Hypothalamus (tissue), 51 donors: ENCODE data around the gene LRP2.
"Not testable (repeated sequence)": the region's sequence is repeated elsewhere in the genome, so short reads cannot be mapped to it uniquely, and the experiment has no call there.

ENCODE experiments used
- DNase-seq, 51 donors: peaks; one replicate each; lab custom pipeline; 2025; lab: John Stamatoyannopoulos, UW

LRP2 gene

DNA sequence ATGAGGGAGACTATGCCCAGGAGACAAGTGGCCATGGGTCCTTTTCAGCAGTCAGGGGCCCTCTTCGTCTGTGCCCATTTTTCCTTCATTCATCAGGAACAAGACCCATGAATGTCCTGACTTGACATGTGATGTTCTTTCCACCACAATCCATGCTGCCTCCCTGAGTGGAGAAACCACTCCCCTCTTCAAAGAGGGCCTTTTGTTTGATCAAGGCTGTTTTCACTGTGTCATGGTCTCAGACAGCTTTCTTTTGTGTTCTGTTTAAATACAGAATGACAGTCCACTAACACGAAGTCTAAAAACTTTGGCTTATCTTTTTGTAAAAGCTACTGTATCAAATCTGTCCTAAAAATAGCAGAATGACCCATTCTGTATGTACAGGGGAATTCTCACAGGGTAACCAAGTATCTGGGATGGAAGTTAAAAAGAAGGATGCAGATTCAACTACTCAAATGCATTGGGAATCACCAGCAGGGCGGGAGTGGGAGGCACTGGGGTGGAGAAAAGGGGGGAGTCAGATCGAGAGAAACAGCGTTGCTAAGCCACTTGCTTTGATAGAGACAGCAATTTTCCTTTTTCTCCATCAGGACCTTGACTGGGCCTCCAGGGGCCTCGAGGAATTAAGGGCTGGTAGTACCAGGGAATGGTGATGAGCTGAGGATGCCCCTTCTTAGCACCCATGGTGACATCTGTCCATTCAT lies 13.9 kb downstream of the LRP2 start:
- DNase-seq = peak in 18 of 51 donors; percentile 3 to 82 (median 22)

DNA sequence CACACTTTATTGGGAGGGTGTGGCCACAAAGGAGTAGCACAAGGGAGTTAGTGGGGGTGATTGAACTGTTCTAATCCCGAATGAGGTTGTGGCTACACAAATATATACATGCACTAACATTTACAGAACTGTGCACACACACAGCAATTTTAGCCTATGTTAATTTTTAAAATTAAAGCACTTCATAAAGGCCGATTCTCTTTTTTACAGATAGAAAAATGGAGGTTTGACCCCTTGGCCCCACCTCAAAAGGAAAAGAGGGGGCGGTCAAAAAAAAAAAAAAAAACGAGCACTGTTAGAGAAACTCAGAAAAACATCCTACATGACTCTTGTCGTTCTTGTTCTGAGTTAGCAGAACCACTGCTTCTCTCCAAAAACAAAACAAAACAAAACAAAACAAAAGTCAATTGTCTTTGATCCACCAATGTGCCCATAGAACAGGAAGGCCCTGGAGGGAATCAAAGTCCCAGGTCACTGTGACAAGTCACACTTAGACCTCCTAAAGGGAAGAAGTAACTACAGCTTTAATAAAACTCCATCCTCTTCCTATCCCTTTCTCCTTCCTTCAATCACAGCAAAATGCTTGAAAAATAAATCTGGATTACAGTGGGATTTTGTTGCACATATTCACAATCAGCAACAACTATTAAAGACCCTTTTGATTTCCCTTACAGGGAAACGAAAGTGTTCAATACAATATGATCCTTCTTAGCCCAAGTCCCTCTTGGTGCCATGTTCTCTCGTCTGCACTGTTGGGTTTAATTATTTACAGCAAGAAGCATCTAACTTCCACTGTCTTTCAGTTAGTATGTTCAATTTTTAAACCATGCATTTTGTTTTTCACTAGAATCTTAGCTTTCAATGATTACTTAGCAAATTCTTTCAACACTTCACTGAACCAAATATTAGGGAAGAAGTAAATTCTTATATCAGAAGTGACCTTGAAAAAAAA lies 16.6 kb downstream of the LRP2 start:
- peak in 2 of 51 donors; percentile 22 to 52 for DNase-seq

DNA sequence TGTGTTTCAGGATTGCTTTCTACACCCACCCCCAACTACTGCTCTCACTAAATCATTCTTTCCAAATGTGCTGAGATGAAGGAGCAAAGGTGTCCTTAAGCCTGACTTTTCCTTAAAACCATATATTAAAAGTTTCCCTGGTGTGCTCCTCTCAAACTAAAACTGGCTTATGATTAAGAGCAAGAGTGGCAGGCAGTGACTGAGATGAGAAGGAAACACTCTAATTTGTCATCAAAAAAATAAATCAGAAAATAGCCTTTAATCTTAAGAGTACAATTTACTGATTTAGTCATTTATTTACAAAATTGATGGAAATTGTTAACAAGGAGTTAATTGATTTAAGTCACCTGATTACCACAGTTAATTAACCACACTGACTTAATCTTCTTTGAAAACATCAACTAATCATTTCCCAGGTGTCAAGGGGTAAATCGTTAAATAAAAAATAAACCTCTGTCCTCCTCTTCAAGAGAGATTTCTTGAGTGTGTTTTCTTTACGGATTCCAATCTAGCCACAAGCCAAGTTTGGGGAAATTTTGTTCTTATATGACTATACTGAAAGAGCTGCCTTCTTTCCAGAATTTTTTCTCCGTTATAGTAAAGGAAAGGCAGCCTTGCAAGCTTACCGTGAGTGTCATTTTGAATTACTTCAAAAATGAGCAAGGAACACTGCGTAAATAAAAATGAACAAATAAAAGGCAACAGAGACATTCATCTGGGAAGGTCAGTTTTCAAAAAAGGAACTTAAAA lies 17.4 kb downstream of the LRP2 start:
- no peak for DNase-seq

DNA sequence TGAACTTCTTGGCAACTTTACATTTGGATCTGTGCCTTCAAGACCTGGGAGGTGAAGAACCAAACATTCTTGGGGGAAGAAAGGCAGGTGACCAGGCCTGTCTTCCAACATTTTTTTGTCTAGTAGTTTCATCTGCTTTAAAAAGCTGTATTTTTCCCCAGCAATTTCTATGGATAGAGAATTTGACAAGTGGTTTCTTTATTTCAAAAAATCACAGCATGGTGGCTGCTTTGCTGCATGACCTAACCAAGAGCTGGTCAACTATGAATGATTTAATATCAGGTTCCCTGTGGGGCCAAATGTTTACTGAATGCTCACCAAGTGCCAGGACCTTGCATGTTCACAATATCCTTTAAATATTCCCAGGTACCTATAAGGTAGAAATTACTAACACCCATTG lies 19.1 kb downstream of the LRP2 start:
- DNase-seq = no peak

DNA sequence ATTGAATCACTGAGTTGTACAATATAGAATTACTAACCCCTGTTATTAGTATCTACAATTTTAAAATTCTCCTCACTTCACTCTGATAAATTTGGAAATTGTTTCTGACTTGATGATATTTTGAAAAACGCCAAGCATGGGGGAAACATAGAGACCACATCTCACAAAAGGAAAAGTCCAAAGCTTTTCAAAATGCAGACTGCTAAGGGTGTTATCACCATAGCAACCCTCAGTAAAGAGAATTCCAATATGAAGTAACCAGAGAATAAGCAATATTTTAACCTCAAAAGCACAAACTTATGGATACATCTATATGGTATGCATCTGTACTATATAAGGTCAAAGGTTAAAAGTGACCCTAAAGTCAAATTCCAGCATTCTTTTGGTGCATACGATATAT lies 22.7 kb downstream of the LRP2 start:
- no peak for DNase-seq

DNA sequence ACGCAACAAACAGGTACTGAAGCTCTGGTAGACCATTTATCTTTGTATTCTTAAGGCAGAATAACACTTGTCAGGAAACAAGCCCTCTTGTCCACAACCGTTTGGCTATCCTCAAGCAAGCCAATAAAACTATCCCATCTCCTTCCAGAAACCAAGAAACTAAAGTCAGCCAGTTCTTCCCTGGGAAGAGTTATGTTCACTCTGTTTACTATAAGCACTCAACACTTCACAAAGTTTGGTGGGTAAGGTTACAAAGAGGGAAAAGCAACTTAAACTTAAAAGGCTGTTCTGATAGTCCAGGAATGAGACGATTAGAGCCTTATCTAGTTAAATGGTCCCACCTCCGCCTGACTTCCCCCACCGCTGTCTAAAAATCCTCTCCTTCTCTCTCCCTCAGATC lies 25.6 kb downstream of the LRP2 start:
- DNase-seq = no peak

DNA sequence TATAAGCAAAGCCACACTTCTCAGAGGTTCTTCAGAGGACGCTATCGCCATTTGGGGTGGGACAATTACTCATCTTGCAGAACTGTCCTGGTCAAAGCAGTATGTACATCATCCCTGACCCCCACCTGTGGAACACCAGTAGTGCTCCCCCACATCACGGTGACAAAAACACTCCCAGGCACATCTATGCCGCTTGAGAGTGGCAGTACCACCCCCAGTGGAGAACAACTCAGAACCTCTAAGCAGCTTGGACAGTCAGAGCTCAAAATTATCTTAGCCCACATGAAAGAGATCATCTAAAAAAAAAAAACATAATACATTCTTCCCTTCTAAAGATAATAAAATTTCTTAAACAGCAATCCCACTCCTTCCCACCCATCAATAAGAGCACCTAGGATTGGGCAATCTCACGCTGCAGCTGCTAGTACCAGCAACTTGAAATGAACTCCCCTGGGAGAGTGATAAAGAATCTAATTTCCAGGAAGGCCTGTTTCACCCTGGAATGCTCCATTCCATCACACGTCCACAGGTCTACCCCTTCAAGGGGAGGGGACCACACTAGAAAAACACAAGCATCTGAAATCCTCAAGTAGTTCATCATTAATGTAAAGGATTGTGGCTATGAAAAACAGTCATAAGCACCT lies 31.7 kb downstream of the LRP2 start:
- no peak for DNase-seq

DNA sequence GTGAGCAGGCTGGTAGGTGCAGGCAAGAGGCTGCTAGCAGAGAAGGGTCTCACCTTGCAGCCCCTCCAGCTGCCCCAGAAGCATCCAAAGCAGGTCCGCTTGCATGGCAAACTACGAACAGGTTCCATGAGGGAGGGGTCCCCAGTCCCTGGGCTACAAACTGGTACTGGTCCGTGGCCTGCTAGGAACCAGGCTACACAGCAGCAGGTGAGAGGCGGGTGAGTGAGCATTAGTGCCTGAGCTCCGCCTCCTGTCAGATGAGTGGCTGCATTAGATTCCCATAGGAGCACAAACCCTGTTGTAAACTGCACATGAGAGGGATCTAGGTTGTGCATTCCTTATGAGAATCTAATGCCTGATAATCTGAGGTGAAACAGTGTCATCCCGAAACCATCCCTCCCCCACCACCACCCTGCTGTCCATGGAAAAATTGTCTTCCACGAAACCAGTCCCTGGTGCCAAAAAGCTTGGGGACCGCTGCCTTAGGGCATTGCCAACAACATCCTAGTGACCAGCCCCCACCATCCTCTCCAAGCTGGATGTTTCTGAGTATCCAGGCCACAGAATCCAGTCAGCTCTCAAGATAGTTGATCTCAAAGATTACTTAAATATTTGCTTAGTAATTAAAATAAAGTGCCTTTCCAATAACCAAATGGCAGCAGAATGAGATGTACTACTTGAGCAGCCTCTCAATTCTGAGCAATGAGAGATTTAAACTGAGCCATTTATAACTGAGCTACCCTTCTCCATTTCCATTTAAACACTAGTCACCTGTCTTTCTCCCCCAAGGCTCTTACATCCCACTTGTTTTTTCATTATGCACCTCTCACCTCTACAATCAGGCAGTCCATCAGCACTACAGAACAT lies 32.4 kb downstream of the LRP2 start:
- DNase-seq = no peak

DNA sequence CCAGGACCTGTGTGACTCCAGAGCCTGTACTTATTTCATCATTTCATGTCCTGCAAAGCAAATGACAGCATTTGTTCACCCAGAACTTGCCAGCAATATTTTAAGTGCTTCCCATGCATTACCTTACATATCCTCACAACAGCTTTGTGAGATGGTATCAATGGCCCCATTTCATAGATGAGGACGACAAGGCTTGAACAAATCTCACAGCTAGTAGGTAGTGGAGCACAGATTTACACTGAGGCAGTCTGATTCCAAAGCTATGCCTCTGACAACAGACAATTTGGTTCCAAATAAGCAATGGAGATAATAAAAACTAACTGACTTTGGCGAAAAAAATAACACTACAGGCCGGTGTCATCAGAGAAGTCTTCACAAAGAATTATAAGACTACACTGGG lies 33.5 kb downstream of the LRP2 start:
- DNase-seq = no peak

DNA sequence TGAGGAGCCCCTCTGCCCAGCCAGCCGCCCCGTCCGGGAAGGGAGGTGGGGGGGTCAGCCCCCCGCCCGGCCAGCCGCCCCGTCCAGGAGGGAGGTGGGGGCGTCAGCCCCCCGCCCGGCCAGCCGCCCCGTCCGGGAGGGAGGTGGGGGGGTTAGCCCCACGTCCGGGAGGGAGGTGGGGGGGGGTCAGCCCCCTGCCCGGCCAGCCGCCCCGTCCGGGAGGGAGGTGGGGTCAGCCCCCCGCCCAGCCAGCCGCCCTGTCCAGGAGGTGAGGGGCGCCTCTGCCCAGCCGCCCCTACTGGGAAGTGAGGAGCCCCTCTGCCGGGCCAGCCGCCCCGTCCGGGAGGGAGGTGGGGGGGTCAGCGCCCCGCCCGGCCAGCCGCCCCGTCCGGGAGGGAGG lies 34.5 kb downstream of the LRP2 start:
- DNase-seq = not testable (repeated sequence)

DNA sequence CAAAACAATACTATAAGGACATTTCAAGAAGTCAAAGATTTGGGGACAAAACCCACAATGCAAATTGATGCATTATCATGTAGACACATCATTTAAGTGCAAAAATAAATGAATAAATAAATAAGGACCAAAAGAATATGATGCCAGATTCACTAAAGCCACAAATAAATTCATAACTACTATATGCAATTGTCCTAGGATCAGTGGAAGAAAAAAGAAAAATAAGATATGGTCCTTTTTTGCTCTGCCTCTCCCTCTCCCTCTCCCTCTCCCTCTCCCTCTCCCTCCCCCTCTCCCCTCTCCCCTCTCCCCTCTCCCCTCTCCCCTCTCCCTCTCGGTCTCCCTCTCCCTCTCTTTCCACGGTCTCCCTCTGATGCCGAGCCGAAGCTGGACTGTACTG lies 36.4 kb downstream of the LRP2 start:
- not testable (repeated sequence) for DNase-seq

DNA sequence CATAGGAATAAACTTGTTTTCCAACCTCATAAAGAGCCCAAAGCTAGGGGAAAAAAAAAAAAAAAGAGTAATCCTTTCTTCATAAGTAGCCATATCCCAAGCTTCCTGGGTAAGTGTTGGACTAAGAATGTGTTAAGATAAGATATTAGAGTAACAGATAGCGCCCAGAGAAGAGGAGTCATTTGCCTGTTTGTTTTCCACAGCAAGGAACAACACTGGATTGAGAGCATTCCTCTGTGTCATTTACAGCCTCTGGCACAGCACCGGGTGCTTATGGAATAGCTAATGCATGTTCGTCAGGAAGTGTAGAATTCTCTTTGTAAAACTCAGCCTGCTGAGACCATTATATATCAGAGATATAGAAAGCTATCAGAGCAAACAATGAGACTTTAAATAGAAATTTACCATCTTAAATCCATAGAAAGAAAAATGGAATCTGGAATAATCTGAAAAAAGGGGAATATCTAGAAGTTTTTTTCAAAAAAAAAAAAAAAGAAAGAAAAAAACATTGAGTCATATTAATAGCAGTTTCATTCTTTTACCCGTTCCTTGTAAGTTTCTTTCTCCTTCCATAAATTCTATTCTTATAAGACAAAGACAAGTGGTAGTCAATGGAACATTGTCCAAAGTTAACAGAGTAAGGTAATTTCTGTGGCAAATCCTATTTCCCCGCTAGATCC lies 37.6 kb downstream of the LRP2 start:
- DNase-seq = no peak

DNA sequence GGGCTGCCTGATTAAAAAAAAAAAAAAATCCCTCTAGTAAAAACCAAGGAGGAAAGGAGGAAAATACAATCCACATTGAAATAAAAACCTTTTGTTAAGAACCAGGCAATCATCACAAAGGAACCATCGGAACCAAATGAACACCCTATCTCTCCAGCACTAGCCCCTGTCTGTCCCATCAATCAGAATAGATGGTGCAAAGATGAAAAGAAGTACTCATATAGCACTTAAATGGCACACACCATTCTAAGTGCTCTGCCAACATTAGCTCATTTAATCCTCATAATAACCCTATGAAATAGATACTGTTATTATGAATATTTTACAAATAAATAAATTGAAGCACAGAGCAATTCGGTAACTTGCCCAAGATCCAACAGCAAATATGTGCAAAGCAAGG lies 38.5 kb downstream of the LRP2 start:
- DNase-seq = no peak

DNA sequence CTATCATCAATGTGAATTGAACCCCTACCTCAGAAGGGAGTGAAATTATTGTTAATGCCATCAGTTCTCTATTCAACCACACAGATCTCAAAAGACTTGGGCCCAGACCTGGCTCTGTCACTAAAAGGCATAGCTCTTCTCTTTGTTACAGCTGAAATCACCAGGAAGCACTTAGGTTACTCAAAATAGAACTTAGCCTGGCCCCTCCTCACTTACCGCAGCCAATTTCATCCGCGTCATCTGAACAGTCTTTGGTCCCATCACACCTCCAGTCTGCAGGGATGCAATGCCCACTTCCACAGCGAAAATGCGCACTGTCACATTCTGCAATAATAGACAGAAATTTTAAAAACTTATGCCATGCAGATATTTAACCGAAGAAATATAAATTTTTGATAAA lies 41.8 kb downstream of the LRP2 start:
- DNase-seq = no peak

DNA sequence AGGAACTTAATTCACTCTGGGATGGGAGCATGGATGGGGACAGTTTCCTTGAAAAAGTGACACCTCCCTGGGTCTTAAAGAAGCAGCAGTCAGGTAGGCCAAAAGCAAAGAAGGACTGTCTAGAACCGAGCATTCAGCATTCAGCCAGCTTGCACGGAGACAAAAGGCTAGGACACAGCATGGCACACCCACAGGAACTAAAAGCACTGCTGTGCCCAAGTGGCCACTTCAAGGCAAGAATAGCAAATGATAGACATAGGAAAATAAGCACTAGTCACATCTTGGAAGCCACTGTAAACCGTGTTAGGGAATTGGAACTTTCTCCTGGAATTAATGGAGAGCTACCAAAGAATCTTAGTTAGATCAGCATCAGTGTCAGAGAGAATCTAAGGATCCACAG lies 47.0 kb downstream of the LRP2 start:
- no peak for DNase-seq

DNA sequence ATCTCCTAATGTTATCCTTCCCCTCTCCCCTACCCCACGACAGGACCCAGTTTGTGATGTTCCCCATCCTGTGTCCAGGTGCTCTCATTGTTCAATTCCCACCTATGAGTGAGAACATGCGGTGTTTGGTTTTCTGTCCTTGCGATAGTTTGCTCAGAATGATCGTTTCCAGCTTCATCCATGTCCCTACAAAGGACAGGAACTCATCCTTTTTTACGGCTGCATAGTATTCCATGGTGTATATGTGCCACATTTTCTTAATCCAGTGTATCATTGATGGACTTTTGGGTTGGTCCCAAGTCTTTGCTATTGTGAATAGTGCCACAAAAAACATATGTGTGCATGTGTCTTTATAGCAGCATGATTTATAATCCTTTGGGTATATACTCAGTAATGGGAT lies 54.0 kb downstream of the LRP2 start:
- not testable (repeated sequence) for DNase-seq

DNA sequence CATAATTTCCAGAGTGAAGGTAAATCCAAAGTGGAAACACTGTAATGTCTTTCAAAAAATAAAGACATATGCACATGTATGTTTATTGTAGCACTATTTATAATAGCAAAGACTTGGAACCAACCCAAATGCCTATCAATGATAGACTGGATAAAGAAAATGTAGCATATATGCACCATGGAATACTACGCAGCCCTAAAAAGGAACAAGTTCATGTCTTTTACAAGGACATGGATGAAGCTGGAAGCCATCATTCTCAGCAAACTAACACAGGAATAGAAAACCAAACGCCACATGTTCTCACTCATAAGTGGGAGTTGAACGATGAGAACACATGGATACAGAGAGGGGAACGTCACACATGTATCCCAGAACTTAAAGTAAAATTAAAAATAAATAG lies 57.6 kb downstream of the LRP2 start:
- DNase-seq = not testable (repeated sequence)

DNA sequence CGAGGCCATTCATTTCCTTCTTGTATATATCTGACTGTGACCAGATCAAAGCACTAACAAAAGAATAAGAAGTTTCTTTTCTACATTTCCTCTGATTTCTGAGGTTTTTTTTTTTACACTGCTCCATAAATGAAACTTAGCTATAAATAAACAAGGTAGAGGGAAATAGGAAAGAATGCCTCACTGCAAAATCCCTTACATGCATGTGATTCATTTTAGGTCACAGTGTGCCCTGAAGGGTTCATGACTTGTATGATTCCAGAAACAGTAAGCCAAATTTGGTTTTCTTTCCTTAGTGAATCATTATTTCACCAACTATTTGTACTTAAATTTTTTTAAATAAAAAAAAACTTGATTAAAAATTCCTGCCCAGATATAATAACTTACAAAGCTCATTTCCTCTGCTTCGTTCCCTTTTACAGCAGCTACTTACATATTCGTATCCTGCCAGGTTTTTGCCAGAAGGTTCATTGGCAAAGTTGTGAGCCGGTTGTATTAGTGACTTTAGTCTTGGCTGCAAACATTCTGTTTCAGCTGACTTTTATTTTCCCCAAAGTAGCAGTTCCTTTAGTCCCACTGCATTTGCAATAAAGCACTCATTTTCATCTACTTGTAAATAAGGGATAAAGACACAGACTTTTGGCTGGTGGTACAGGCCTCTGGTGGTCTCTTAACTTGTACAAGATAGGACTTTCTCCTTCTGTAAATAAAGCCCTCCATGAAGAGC lies 58.6 kb downstream of the LRP2 start:
- DNase-seq = peak in 1 of 51 donors; percentile 5
